Glomerular endothelial cell (primary cell): ENCODE data around the gene FADS6. TPM values are rescaled to one million over a fixed set of nuclear protein-coding genes. Genes with fewer than 3 reads are reported as not detected.
"Not testable (repeated sequence)": the region's sequence is repeated elsewhere in the genome, so short reads cannot be mapped to it uniquely, and the experiment has no call there.

Source experiments
- DNase-seq: peaks from one replicate; pipeline ENCODE4 v3.0.0-alpha.2; 2011; ENCODE audit warnings: low read depth, low spot score; ENCODE audit errors: extremely low read depth
- total RNA-seq: library from RNA; depleted of rRNA; stranded (reverse); fragments of >200 nt; gene quantifications from 2 replicates; pipeline ENCODE4 v1.2.3, GENCODE V29; 2015

FADS6 gene
- total RNA-seq, 1 donor from 2014 or later: not detected

DNA sequence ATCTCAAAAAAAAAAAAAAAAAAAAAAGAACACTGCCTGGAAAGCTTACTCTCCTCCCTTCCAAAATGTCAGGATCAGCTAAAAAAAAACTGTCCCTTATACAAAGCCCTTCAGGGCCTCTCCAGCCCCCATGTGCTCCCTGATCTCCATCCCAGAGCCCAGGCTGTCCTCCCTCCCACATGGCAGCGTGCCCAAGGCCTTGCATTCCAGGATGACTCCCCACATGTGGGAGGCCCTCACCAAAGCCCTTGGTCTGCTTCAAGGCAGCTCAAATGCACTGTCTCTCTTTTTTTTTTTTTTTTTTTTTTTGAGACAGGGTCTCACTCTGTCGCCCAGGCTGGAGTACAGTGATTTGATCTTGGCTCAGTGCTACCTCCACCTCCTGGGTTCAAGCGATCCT, 22.9 kb downstream of the FADS6 start:
- no peak for DNase-seq

DNA sequence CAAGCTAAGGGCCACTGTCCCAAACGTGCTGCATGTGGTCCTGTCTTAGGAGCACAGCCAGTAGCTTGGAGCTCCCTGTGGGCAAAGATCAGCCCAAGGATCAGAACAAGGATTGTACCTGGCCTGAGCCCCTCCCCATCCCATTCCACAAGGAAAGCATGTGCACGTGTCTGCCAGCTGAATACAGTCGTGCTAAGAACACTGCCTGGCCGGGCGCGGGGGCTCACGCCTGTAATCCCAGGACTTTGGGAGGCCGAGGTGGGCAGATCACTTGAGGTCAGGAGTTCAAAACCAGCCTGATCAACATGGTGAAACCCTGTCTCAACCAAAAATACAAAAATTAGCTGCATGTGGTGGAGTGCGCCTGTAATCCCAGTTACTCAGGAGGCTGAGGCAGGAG, 23.4 kb downstream of the FADS6 start:
- DNase-seq: not testable (repeated sequence)

DNA sequence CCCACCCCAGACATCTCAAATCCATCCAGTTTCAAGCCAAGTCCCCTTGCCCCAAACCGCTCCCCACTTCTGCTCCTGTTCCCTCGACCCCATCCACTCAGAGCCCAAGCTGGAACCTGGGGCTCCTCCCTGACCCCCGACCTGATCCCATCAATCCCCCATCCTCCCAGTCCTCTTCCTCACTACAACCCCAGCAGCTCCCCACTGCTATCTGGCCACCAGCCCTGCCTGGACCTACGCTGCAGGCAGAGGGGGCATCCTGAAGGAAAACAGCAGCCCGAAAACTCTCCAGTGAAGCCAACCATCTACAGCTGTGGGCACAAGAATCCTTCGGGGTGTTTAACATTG, 24.6 kb downstream of the FADS6 start:
- no peak for DNase-seq

- no peak for DNase-seq
These were observed 25.1 kb downstream of the FADS6 start for GRCh38 chr17:74868251-74868907.

- DNase-seq: no peak
These were observed 27.1 kb downstream of the FADS6 start for GRCh38 chr17:74866198-74866835.

GRCh38 chr17:74865504-74866197, 27.8 kb downstream of the FADS6 start:
- no peak for DNase-seq

- DNase-seq: peak; percentile 10
These were observed 28.5 kb downstream of the FADS6 start for GRCh38 chr17:74864866-74865395.

DNA sequence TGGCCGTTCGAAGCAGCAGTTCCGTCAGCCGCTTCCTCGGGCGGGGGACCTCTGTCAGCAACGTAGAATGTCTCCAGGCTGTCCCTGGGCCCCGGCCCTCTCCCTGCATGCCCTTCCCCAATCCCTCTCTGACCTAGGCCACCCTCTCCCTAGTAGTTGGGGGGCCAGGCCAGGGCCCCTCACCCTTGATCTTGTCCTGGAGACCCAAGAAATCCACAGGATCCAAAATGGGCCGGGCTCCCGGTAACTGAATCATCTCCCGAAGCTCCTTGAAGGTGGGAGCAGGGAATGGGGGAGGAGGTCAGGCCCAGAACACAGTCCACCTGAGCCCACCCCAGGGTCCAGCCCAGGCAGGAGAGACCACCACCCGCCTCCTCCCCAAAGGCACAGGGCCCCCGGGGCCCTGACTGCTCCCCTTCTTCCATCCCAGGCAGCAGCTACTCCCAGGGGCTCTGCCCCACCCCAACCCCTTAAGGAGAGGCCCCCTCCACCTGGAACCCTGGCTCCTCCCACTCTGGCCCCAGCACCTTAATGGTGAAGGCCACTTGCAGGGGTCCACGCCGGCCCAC, 29.1 kb downstream of the FADS6 start:
- DNase-seq: no peak

GRCh38 chr17:74863420-74864296, 29.8 kb downstream of the FADS6 start:
- DNase-seq: no peak

- DNase-seq: no peak
These were observed 30.5 kb downstream of the FADS6 start for GRCh38 chr17:74862919-74863318.

DNA sequence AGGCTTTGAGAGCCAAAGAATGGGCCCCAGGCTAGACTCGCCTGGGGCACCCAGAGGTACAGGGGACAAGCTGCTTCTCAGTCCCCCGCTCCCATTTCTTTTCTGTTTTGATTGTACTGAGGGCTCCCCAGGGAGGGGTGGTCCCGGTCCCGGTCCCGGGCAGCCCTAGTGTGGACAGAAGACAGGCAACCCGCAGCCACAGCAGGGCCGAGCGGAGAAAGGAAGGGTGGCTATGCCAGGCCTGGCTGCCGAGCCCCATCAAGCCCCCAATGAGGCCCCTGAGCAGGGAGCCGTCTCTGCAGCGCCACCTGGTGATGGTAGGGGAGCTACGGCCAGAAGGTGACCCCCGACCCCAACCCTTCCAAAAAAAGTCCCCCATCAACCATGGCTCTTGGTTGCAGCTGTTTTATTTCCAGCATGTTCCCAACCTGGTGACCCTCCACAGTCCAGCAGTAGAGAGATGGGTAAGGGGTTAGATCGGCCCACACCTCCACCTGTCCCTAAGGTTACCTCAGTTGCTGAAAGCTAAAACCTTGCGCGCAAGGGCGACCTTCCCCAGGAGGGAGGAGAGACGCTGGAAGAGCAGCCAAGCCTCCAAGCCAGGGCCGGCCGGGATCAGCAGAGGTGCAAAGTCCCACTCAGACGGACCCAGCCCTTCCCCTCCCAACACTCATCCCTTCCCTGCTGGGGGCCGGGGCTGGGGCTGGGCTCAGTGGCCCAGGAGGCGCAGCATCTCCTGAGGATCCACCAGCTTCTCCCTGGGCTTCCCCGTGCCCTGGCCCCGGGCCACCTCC, 31.1 kb downstream of the FADS6 start:
- no peak for DNase-seq

GRCh38 chr17:74861662-74862107, 31.7 kb downstream of the FADS6 start:
- no peak for DNase-seq

DNA sequence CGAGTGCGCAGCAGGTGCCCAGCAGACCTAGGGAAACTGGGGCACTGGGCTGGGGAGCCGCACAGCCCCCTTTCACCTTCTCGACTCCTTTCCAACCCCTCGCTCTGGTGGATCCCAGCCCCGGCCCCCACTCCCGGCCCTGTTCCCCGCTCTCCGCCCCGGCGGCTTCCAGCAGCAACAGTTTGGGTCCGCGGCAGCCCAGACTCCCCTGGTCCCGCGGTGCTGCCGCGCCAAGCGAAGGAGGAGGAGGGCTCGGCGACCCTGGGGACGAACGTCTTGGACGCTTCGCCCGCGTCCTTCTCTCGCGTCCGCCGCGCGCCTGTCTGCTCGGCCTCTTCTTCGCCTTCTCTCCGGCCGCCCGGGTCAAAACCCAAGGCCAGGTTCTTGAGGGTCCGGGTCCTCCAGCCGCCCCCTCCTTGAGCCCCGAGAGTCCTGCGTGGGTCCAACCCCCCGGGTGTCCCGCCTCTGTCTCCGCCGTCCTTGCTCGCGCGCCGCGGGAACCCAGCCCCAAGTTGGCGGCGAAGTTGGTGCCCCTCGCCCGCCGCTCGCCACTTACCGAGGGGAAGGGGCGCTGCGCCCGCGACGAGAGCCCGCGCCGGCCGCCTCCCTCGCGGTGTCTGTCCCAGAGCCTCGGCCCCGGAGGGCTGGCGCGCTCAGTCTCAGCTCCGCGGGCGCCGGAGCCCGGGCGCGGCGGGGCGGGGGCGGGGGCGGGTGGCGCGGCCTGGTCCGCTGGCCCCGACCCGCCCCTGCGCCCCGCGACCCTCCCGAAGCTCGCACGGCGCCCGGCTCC, 32.4 kb downstream of the FADS6 start:
- no peak for DNase-seq

GRCh38 chr17:74860229-74860871, 33.1 kb downstream of the FADS6 start:
- no peak for DNase-seq

GRCh38 chr17:74859459-74860228, 33.8 kb downstream of the FADS6 start, which contains the start of gene GRIN2C:
Gene GRIN2C (minus strand): TSS chr17:74859885. CDS start chr17:74855092, 4,793 bp downstream.
- no peak for DNase-seq

DNA sequence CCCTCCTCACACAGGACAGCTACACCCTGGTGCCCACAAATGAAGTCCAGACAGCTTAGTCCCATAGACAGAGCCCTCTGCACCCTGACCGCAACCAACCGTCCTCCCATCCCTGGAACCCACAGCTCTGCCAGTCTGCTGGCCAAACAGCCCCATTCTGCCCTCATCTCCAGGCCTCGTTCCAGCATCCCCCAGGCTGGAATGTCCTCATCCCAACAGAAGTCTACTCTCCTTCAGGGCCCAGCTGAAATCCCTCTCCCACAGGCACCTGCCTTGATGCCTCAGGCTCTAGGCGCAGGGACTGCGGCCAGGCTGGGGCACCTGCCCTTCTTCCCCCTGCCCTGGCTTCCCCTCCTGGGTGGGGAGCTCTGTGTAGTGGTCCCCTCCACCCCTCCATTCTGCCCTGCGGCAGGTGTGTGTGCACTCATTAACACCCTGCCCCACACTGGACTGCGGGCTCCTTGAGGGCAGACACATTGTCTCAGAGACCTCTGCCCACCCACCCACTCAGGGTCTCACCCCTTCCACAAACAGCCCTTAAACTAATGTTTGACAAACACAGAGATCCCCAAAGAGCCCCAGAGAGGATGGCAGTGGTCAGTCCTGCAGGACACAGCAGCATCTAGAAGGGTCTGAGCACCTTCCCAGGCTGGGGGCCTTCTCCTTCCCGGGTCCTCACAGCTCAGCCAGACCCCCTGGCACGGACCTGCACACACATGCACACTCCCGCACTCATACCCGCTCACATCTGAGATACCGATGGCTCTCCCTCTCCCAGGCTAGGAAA, 34.6 kb downstream of the FADS6 start:
- DNase-seq: no peak

DNA sequence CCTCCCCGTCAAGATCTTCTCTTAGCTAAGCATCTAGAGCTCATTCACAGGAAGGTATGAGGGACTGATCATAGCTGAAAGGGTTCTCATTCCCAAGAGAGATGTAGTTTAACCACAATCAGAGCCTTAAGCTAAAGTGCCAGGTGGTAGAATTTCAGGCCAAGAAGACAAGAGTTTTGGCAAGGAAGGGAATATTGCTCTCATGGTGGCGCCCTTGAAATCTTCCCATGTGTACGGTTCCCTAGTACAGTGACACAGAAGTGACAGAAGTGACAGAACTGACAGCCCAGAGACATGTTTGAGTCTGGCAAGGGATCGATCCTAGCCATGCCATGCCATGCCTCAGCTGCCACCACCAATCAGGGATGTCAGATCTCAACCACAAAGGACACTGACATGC, 36.2 kb downstream of the FADS6 start:
- DNase-seq: no peak
